Subcutaneous abdominal adipose tissue (tissue), 5 donors: ENCODE results near the gene KCNJ6.
"Not testable (repeated sequence)": the region's sequence is repeated elsewhere in the genome, so short reads cannot be mapped to it uniquely, and the experiment has no call there.

Source experiments
- H3K27ac ChIP-seq: one replicate; pipeline ENCODE4 v1.7.0; 2013; ENCODE audit warnings: low read depth, mild to moderate bottlenecking, inconsistent platforms, low read length, moderate library complexity
- H3K27me3 ChIP-seq, 5 donors: one replicate each; pipeline ENCODE4 v1.7.0; 2013; ENCODE audit warnings: low read length in 5 of 5, inconsistent platforms in 1 of 5; ENCODE audit not compliant: control insufficient read depth in 5 of 5, insufficient read depth in 4 of 5
- H3K36me3 ChIP-seq, 5 donors: one replicate each; pipeline ENCODE4 v1.7.0; 2013; ENCODE audit warnings: low read length in 5 of 5; ENCODE audit not compliant: control insufficient read depth in 5 of 5, insufficient read depth in 5 of 5
- H3K4me1 ChIP-seq, 5 donors: one replicate each; pipeline ENCODE4 v1.7.0; 2013; ENCODE audit warnings: low read length in 5 of 5, mild to moderate bottlenecking in 3 of 5, moderate library complexity in 1 of 5; ENCODE audit not compliant: control insufficient read depth in 5 of 5, insufficient read depth in 5 of 5
- H3K4me3 ChIP-seq, 5 donors: one replicate each; pipeline ENCODE4 v1.7.0; 2013; ENCODE audit warnings: low read length in 5 of 5, low read depth in 1 of 5
- H3K9ac ChIP-seq, 5 donors: one replicate each; pipeline ENCODE4 v1.7.0; 2013; ENCODE audit warnings: low read length in 5 of 5, mild to moderate bottlenecking in 4 of 5, moderate library complexity in 3 of 5
- H3K9me3 ChIP-seq, 5 donors: one replicate each; pipeline ENCODE4 v1.7.0; 2013; ENCODE audit warnings: low read length in 5 of 5; ENCODE audit not compliant: control insufficient read depth in 5 of 5
- donor health status: healthy.
- donor health status: healthy.
- donor health status: healthy.
- donor health status: healthy.
- donor health status: healthy.

KCNJ6 gene

DNA sequence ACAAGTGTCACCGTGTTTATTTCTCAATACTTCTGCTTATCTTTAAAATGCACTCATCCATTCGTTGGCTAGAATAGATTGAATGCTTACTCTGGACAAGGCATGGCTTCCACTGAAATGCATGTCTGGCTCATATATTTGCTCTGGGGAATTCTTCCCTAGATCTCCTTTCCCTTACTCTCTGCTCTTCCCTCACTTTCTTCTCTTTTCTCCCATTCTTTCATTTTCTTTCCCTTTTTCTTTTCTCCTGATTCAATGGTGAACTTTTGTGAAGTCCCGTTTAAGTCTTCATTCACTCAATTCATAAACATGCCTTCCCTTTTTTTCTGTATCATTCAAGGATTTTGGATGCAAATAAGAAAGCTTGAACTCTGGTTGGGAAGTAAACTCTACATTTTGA lies 315.2 kb downstream of the KCNJ6 start:
- H3K9ac ChIP-seq = no peak overlapping the region
- H3K27me3 ChIP-seq = peaks cover 0 to 5% (median 0%) of the 10 kb centered on the region in 5 donors
- no peaks in the 10 kb centered on the region for H3K4me1 ChIP-seq
- H3K9me3 ChIP-seq = no peaks in the 10 kb centered on the region
- no peak overlapping the region for H3K27ac ChIP-seq
- no peaks in the 10 kb centered on the region for H3K36me3 ChIP-seq
- no peak overlapping the region for H3K4me3 ChIP-seq

DNA sequence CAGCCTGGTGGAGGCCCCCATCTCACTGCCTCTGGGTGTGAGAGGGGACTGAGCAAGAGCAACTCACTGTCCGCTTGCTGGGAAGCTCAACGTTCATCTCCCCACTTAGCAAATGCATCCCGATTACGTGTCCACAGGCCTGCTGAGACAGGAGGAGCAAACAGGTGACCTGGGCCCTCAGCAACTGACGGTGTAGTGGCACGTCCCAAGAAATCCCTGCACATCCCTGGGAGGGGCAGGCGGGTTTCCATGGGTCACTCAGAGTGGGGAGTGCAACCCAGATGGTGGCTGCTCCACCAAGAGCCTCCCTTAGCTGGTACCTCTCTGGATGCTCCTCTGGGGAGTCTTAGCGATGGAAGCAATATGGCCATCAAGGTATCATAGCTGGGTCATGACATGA lies 320.3 kb downstream of the KCNJ6 start:
- Histone ChIP-seq H3K27ac (no peak overlapping the region), H3K9me3 (no peaks in the 10 kb centered on the region), H3K4me1 (peaks cover 0 to 14% (median 0%) of the 10 kb centered on the region in 5 donors)

DNA sequence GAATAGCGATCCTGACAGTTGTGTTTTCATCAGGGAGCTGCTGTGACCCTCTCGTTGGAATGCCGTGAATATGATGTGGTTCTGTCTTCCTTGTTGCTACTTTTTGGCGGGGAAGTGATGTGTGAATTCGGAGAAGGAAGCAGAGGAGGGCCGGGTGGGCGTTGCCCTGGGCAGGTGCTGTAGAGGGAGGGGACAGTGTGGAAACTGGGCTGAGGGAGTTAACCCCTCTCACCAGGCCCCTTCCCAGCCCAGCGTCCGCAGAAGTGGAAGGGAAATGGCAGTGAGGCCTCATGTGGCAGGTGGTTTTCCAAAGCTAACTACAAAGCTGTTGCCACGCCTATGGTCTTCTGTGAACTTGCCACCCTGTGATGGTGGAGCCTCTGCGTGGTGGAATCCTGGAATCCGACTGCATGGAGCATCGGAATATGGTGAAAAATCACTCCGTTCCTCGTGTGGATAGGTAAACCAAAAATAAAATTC lies 321.7 kb downstream of the KCNJ6 start:
- H3K4me1 ChIP-seq = peaks cover 0 to 14% (median 0%) of the 10 kb centered on the region in 5 donors
- H3K9ac ChIP-seq = peak overlapping the region in 1 of 5 donors; percentile 12
- no peaks in the 10 kb centered on the region for H3K9me3 ChIP-seq
- no peak overlapping the region for H3K27ac ChIP-seq
- peak overlapping the region in 1 of 5 donors; percentile 39 for H3K4me3 ChIP-seq
- no peaks in the 10 kb centered on the region for H3K36me3 ChIP-seq
- peaks cover 0 to 7% (median 6%) of the 10 kb centered on the region in 5 donors for H3K27me3 ChIP-seq

More for the DNA sequence above, 320.3 kb downstream of the KCNJ6 start:
- no peaks in the 10 kb centered on the region for H3K36me3 ChIP-seq
- H3K9ac ChIP-seq = no peak overlapping the region
- no peak overlapping the region for H3K4me3 ChIP-seq
- H3K27me3 ChIP-seq = peaks cover 0 to 7% (median 6%) of the 10 kb centered on the region in 5 donors

DNA sequence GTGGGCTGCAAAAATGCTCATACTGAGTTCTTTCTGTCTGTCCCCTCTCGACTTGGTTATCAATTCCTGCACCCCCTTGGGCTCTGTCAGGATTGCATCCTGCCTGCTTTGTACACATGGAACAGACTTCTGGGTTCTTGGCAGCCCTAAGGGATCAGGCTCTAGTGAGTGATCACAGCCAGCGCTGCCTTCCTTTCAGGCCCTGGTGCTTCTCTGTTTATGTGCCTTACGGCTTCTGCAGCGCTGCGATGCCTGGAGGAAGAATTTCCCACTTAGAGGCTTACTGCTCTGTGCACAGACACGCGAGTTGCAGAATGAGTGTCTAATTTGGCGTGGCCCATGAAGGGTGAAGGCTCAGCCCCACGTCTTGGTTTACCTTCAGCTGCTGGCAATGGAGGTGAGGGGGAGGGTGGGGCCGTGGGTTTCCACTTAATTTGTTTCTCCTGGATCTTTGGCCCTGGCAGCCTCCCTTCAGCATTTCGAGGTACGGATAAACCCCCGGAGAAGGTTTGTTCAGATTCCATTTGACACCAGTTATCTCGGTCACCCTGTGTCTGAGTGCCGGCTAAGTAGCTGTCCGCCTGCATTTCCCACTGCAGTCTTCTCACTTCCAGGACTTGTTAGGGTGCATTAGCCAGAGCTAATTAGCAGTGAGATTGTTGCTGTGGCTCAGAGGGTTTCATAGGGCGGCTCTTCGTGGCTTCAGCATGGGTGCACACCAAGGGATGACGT lies 322.4 kb downstream of the KCNJ6 start:
- peaks cover 0 to 14% (median 0%) of the 10 kb centered on the region in 5 donors for H3K4me1 ChIP-seq
- H3K27me3 ChIP-seq = peaks cover 0 to 7% (median 6%) of the 10 kb centered on the region in 5 donors
- H3K27ac ChIP-seq = no peak overlapping the region
- H3K4me3 ChIP-seq = peak overlapping the region in 1 of 5 donors; percentile 39
- H3K9ac ChIP-seq = peak overlapping the region in 1 of 5 donors; percentile 12
- no peaks in the 10 kb centered on the region for H3K36me3 ChIP-seq
- H3K9me3 ChIP-seq = no peaks in the 10 kb centered on the region

DNA sequence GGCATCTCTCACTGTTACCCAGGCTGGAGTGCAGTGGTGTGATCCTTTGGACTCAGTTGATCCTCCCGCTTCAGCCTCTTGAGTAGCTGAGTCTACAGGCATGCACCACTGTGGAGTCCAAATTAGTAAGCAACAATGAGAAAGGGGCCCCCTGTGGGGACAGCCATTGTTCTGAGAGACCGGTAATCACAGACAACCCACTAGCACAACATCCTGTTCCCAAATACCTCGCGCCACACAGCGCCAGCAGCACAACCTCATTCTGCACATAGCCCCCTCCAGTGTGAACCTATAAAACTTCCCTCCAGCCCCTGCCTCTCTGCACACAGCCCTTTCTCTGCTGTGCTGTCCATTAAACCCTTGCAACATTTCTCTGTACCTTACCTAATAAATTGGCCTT lies 323.2 kb downstream of the KCNJ6 start:
- H3K4me3 ChIP-seq = no peak overlapping the region
- no peak overlapping the region for H3K9ac ChIP-seq
- H3K27me3 ChIP-seq = peaks cover 0 to 7% (median 6%) of the 10 kb centered on the region in 5 donors
- H3K36me3 ChIP-seq = no peaks in the 10 kb centered on the region
- no peak overlapping the region for H3K27ac ChIP-seq
- H3K4me1 ChIP-seq = peaks cover 0 to 14% (median 0%) of the 10 kb centered on the region in 5 donors
- no peaks in the 10 kb centered on the region for H3K9me3 ChIP-seq

DNA sequence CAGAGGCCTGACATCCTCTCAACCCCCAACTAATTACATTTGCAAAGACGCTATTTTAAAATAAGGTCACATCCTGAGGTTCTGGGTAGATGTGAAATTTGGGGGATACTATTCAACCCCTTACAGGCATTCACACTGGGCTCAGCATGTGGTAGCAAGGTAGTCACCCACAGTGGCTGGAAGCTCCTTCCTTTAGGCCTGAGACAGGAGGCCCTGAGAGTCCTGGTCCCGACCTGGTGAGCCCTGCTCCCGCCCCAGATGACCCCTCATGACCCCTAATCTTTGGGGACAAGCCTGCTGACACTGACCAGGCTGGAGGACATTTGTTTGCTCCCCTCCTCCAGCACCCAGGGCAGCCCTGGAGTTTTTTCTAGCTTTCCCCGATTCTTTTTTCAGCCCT lies 323.8 kb downstream of the KCNJ6 start:
- Histone ChIP-seq H3K4me3 (no peak overlapping the region), H3K27me3 (peaks cover 0 to 7% (median 6%) of the 10 kb centered on the region in 5 donors), H3K9me3 (no peaks in the 10 kb centered on the region), H3K27ac (no peak overlapping the region), H3K4me1 (peaks cover 0 to 14% (median 0%) of the 10 kb centered on the region in 5 donors), H3K36me3 (no peaks in the 10 kb centered on the region), H3K9ac (peak overlapping the region in 1 of 5 donors; percentile 4)

DNA sequence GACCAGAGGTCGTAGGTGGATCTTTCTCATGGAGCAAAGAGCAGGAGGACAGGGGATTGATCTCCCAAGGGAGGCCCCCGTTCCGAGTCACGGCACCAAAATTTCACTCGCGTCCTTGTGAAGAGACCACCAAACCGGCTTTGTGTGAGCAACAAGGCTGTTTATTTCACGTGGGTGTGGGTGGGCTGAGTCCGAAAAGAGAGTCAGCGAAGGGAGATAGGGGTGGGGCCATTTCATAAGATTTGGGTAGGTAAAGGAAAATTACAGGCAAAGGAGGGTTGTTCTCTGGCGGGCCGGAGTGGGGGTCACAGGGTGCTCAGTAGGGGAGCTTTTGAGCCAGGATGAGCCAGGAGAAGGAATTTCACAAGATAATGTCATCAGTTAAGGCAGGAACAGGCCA lies 324.3 kb downstream of the KCNJ6 start:
- Histone ChIP-seq H3K27me3 (peaks cover 0 to 11% (median 6%) of the 10 kb centered on the region in 5 donors), H3K4me1 (peaks cover 0 to 14% (median 0%) of the 10 kb centered on the region in 5 donors)
- H3K36me3 ChIP-seq, H3K27ac ChIP-seq, H3K4me3 ChIP-seq, H3K9ac ChIP-seq, H3K9me3 ChIP-seq: not testable (repeated sequence)

DNA sequence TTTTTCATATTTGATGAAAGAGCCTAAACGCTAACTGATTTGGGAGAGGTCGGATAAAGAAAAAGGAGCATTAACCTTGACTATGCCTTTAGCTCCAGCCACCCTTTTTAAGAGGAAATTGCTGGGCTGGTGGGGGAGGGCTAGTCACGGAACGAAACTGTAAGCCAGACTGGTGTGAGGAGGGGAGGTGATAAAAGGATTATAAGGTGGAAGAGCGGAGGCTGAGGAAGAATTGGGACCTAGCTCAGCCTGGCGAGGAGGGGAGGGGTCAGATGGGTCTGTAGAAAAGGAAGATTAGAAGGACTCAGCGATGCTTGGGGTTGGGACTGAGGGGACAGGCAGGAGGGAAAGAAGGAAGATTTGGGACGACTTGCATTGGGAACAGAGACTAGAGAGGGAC lies 325.4 kb downstream of the KCNJ6 start:
- H3K4me3 ChIP-seq, H3K36me3 ChIP-seq, H3K9me3 ChIP-seq, H3K9ac ChIP-seq, H3K27ac ChIP-seq: not testable (repeated sequence)
- H3K27me3 ChIP-seq = peaks cover 0 to 11% (median 6%) of the 10 kb centered on the region in 5 donors
- H3K4me1 ChIP-seq = peaks cover 0 to 14% (median 0%) of the 10 kb centered on the region in 5 donors

DNA sequence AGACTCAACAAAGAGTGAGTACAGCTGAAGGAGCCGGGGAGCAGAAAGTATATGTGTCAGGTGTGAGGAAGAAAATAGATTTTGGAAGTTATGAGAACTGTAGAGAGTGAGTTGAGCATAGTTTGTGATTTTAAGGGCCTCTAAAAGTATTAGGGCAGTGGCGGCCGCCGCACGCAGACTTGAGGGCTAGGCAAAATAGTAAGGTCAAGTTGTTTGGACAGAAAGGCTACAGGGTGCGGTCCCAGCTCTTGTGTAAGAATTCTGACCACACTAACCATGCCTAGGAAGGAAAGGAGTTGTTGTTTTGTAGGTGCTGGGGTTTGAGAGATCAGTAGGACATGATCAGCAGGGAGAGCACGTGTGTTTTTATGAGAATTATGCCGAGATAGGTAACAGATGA lies 327.6 kb downstream of the KCNJ6 start:
- not testable (repeated sequence) for H3K4me1 ChIP-seq, H3K36me3 ChIP-seq, H3K9me3 ChIP-seq, H3K27ac ChIP-seq, H3K27me3 ChIP-seq, H3K4me3 ChIP-seq, H3K9ac ChIP-seq

DNA sequence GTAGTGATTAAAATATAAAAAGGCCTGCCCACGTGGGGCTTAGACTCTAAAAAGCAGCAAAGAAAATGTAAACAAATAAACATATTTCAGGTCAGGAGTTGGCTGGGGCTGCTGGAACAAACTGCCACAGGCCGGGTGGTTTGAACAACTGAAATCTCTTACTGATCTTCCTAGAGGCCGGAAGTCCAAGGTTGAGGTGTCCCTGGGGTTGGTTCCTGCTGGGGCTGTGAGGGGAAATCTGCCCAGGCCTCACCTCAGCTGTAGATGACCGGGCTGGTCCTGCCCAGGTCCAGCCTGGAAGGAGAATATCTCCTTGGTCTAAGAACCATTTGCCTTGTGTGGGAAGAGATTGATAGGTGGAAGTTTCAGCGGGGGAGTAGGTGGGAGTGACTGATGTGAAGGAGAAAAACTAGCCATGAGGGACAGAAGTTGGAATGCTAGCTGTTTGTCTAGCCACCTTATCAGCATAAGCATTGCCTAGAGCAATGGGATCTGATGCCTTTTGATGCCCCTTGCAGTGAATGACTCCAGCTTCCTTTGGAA lies 328.6 kb downstream of the KCNJ6 start:
- no peak overlapping the region for H3K9ac ChIP-seq
- H3K27me3 ChIP-seq = peaks cover 0 to 4% (median 0%) of the 10 kb centered on the region in 5 donors
- no peaks in the 10 kb centered on the region for H3K36me3 ChIP-seq
- H3K4me3 ChIP-seq = no peak overlapping the region
- no peaks in the 10 kb centered on the region for H3K9me3 ChIP-seq
- H3K27ac ChIP-seq = no peak overlapping the region
- H3K4me1 ChIP-seq = peaks cover 0 to 5% (median 0%) of the 10 kb centered on the region in 5 donors
